Ascending aorta (tissue), 2 donors: ENCODE data around the gene KCNN3. TPM values are rescaled to one million over a fixed set of nuclear protein-coding genes. Genes with fewer than 3 reads are reported as not detected.

Experiments used
- DNase-seq, 2 donors: peaks; one replicate each; pipeline ENCODE4 v3.0.0-alpha.2; 2019; ENCODE audit warnings: low spot score in 2 of 2
- H3K27ac ChIP-seq, 2 donors: fragments of 200-600 bp; sonication (generic); one replicate each; pipeline ENCODE4 v1.5.1; 2016 to 2017; ENCODE audit warnings: mild to moderate bottlenecking in 1 of 2
- H3K27me3 ChIP-seq: fragments of 200-600 bp; sonication (generic); one replicate; pipeline ENCODE4 v1.5.1; 2017
- H3K36me3 ChIP-seq, 2 donors: fragments of 200-600 bp; sonication (generic); one replicate each; pipeline ENCODE4 v1.5.1; 2016
- H3K4me1 ChIP-seq, 2 donors: fragments of 200-600 bp; sonication (generic); one replicate each; pipeline ENCODE4 v1.5.1; 2016 to 2017; ENCODE audit warnings: mild to moderate bottlenecking in 1 of 2
- H3K4me3 ChIP-seq, 2 donors: fragments of 200-600 bp; sonication (generic); one replicate each; pipeline ENCODE4 v1.5.1; 2016 to 2017; ENCODE audit warnings: mild to moderate bottlenecking in 1 of 2
- H3K9me3 ChIP-seq, 2 donors: fragments of 200-600 bp; sonication (generic); one replicate each; pipeline ENCODE4 v1.5.1; 2016
- intact Hi-C: fragments of 100-400 bp; cut with DNase I; formaldehyde crosslinking; loops from one replicate; pipeline ENCODE4 v1.15.1; 2023
- total RNA-seq: library from RNA; depleted of rRNA; stranded (reverse); fragments of >200 nt; gene quantifications from one replicate; pipeline ENCODE4 v1.1.0, GENCODE V29; 2016
- TF ChIP-seq, protein P1 (sequence below), 3 experiments: fragments of 200-600 bp in 2 of 3; fragments of 450-650 bp in 1 of 3; sonication (generic) in 2 of 3; IDR thresholded peaks; one replicate each; pipeline ENCODE4 v1.5.1; 2016 to 2019; ENCODE audit warnings: antibody characterized with exemption in 3 of 3, mild to moderate bottlenecking in 1 of 3, moderate library complexity in 1 of 3

The KCNN3 gene
- total RNA-seq, 1 donor from 2014 or later: 24.6 TPM

DNA sequence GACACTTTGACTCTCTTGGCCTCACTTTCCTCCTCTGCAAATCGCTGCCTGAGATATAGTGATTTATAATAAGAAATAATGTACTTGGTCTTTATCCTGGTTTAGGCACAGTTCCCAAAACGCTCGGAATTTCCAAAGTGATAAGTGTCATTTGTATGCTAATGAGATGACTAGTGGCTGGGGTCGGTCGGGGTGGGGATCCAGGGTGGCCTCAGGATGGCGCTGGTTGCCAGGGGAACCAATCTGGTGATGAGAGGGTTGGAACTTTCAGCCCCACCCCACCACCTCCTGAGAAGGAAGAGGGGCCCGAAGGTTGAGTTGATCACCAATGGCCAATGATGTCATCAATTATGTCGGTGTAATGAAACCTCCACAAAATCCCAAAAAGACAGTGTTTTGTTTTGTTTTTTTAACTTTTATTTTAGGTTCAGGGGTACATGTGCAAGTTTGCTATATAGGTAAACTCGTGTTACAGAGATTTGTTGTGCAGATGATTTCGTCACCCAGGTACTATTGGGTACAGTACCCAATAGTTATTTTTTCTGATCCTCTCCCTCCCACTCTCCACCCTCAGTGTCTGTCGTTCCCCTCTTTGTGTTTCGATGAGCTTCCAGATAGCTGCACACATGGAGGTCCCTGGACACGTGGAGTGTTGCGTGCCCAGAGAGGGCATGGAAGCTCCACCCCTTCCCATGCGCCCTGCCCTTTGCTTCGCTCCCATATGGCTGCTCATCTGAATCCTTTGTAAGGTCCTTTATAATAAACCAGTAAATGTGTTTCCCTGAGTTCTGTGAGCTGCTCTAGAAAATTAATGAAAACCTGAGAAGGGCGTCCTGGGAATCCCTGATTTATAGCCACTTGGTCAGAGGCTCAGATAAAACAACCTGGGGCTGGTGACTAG, 97.2 kb downstream of the KCNN3 start:
- Histone ChIP-seq H3K4me3 (no peak overlapping the region), H3K27ac (no peak overlapping the region), H3K27me3 (no peaks in the 10 kb centered on the region), H3K36me3 (no peaks in the 10 kb centered on the region), H3K4me1 (no peaks in the 10 kb centered on the region), H3K9me3 (no peaks in the 10 kb centered on the region)
- peak in 1 of 2 donors; percentile 37 for DNase-seq
- TF ChIP-seq, protein P1, sequence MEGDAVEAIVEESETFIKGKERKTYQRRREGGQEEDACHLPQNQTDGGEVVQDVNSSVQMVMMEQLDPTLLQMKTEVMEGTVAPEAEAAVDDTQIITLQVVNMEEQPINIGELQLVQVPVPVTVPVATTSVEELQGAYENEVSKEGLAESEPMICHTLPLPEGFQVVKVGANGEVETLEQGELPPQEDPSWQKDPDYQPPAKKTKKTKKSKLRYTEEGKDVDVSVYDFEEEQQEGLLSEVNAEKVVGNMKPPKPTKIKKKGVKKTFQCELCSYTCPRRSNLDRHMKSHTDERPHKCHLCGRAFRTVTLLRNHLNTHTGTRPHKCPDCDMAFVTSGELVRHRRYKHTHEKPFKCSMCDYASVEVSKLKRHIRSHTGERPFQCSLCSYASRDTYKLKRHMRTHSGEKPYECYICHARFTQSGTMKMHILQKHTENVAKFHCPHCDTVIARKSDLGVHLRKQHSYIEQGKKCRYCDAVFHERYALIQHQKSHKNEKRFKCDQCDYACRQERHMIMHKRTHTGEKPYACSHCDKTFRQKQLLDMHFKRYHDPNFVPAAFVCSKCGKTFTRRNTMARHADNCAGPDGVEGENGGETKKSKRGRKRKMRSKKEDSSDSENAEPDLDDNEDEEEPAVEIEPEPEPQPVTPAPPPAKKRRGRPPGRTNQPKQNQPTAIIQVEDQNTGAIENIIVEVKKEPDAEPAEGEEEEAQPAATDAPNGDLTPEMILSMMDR (IDR thresholded peaks at IDR 0.05): no peak
- intact Hi-C loops: no loop called here

DNA sequence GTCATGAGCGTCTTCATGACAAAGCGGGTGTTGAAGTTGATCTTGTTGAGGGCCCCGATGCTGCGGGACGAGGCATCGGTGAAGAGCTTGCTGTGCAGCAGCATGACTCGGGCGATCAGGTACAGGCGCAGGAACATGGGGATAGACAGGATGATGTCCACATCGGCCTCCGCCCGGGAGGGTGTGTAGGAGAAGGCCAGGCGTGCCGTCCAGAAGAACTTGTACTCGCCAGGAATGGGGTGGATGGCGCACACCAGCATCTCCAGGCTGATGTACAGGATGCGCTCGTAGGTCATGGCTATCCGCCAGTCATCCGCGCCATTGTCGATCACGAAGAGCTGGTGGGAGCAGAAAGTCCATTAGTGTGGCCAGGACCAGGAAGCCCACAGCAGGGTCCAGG, 98.0 kb downstream of the KCNN3 start:
- Histone ChIP-seq H3K4me3 (no peak overlapping the region), H3K9me3 (no peaks in the 10 kb centered on the region), H3K27ac (no peak overlapping the region), H3K4me1 (no peaks in the 10 kb centered on the region), H3K27me3 (no peaks in the 10 kb centered on the region), H3K36me3 (no peaks in the 10 kb centered on the region)
- TF ChIP-seq, protein P1 (IDR thresholded peaks at IDR 0.05): no peak
- peak in 1 of 2 donors; percentile 22 for DNase-seq
- intact Hi-C loops: no loop called here

DNA sequence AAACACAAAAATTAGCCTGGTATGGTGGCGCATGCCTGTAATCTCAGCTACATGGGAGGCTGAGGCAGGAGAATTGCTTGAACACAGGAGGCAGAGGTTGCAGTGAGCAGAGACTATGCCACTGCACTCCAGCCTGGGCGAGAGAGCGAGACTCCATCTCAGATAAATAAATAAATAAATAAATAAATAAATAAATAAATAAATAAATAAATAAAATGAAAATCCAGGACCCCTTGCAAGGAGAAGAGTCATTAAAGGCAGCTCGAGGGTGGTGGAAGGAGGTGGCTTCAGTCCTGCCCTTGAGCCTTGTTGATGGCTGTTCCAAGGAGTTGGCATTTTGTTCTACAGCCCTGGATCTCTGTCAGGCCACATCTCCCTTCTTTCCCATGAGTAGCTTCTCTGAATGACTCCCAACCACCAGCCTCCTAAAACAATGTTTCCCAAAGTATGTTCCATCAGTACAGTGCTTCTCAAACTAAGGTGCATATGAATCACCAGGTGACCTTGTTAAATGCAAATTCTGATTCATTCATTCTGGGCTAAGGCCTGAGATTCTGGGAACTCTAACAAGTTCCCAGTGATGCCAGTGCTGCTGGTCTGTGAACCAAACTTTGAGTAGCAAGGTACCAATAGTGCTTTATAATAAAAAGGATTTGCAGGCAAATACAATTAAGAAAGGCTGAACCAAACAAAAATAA, 99.0 kb downstream of the KCNN3 start:
- Histone ChIP-seq H3K36me3 (no peaks in the 10 kb centered on the region), H3K4me1 (no peaks in the 10 kb centered on the region), H3K9me3 (no peaks in the 10 kb centered on the region), H3K4me3 (no peak overlapping the region), H3K27ac (no peak overlapping the region), H3K27me3 (no peaks in the 10 kb centered on the region)
- TF ChIP-seq, protein P1 (IDR thresholded peaks at IDR 0.05): no peak
- DNase-seq: peak in 1 of 2 donors; percentile 13
- intact Hi-C loops: no loop called here

DNA sequence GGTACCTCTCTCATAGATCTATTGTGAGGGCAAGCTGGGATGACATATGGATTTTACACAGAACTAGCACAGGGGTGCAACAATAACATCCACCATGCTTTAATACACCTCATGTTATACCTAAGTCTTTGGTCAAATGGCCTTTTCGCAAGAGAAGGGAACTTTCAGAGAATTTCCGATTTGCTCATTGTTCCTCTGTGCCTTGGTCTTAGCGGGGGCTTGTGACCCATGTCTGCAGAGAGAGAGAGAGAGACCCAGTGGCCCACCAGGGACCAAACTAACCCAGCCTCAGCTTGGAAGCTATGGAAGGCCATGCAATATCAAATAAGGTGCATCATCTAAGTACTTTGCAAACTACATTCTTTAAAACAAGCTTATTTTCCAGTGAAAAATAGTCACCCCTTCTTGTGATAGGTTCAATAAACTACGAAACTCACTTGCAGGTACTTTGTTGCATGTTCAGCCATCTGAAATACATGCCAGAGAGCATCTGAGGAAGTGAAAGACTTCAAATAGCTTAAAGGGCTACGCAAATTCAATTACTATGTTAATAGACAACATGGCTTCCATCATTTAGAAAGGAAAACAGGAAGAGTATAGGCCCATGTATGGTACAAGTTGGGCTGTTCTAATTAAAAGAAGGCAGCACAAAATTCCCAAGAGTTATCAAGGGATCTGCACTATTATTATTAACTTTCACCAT, 100.7 kb downstream of the KCNN3 start:
- H3K4me3 ChIP-seq: no peak overlapping the region
- H3K36me3 ChIP-seq: no peaks in the 10 kb centered on the region
- DNase-seq: peak in 1 of 2 donors; percentile 7
- no peak overlapping the region for H3K27ac ChIP-seq
- intact Hi-C loops: loop anchor here (10.0 kb wide), 1 partner anchor 285 kb away; no protein-coding TSS in a partner anchor
- H3K27me3 ChIP-seq: no peaks in the 10 kb centered on the region
- no peaks in the 10 kb centered on the region for H3K9me3 ChIP-seq
- H3K4me1 ChIP-seq: no peaks in the 10 kb centered on the region
- TF ChIP-seq, protein P1 (IDR thresholded peaks at IDR 0.05): no peak

DNA sequence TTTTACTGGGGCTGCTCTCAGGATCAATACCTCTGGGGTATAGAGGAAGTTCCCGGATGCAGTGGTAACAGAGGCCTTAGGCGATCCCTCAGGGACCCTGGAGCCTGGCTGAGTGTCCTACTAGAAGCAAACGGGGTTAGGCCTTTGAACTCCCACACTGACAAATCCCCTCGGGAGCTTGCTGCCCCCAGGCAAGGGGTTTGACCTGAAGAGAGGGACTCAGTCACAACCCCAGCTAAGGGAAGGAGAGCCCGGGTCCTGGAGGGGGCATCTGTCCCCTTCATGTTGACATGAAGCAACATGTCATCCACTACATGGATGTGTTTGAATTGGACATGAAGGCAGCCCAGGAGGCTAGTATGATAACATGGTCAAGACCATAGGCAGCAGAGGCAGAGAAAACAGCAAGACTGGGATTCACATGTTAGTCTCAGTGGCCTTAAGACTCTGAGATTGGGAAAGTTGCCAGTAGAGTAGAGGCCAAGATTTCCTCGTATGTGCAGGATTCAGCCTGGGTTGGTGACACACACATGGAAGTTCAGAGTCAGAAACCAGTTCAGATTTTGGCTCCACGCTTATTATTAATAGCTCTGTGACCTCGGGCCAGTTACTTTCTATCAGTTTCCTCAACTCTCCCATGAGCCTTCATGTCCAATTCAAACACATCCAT, 101.5 kb downstream of the KCNN3 start:
- no peak overlapping the region for H3K4me3 ChIP-seq
- H3K4me1 ChIP-seq: no peaks in the 10 kb centered on the region
- intact Hi-C loops: loop anchor here (10.0 kb wide), 1 partner anchor 284 kb away; no protein-coding TSS in a partner anchor
- H3K27ac ChIP-seq: no peak overlapping the region
- TF ChIP-seq, protein P1 (IDR thresholded peaks at IDR 0.05): no peak
- H3K36me3 ChIP-seq: no peaks in the 10 kb centered on the region
- peak in 1 of 2 donors; percentile 19 for DNase-seq
- H3K27me3 ChIP-seq: no peaks in the 10 kb centered on the region
- H3K9me3 ChIP-seq: no peaks in the 10 kb centered on the region
